Caco-2 (cell line): ENCODE data around the gene PGAP1. TPM values are rescaled to one million over a fixed set of nuclear protein-coding genes. Genes with fewer than 3 reads are reported as not detected.

Experiments
- BruUV-seq: library from RNA; stranded (reverse); fragments of 400-500 nt; replicated peaks from 2 replicates; lab custom pipeline; 2021; lab: Mats Ljungman, UMichigan
- CTCF ChIA-PET: fragments of 300-600 bp; sonication (Branson Sonifier 250); formaldehyde crosslinking; loops from one replicate; lab custom pipeline; 2022; ENCODE audit warnings: antibody characterized with exemption; lab: Charles Lee
- POLR2A ChIA-PET: fragments of 300-600 bp; sonication (Branson Sonifier 250); formaldehyde crosslinking; loops from one replicate; lab custom pipeline; 2022; ENCODE audit warnings: antibody characterized with exemption; lab: Charles Lee
- DNase-seq, 2 experiments: peaks; one replicate each; pipeline versions ENCODE4 v3.0.0 to v3.0.0-alpha.2; 2020 to 2022
- H3K27me3 ChIP-seq: replicated peaks from 2 replicates; pipeline ENCODE4 v1.6.0; 2011; ENCODE audit warnings: low read length; ENCODE audit not compliant: control insufficient read depth, insufficient read depth
- H3K36me3 ChIP-seq: 2 replicates; pipeline ENCODE4 v1.5.1; 2011; ENCODE audit warnings: low read length; ENCODE audit not compliant: control insufficient read depth, insufficient read depth
- H3K4me1 ChIP-seq: fragments of 250-450 bp; sonication (Bioruptor Pico); 2 replicates; pipeline ENCODE4 v1.5.1; 2020; ENCODE audit warnings: mild to moderate bottlenecking
- H3K4me3 ChIP-seq: 2 replicates; pipeline ENCODE4 v1.5.1; 2011; ENCODE audit warnings: low read depth, mild to moderate bottlenecking, control low read depth, low read length
- H3K9me3 ChIP-seq: fragments of 250-450 bp; sonication (Bioruptor Pico); 2 replicates; pipeline ENCODE4 v1.5.1; 2020; ENCODE audit warnings: mild to moderate bottlenecking, moderate library complexity
- H3K27ac Mint-ChIP-seq: one replicate; pipeline ENCODE4 v1.8.0; 2022; ENCODE audit warnings: mixed read lengths; ENCODE audit not compliant: unreplicated experiment
- H3K27me3 Mint-ChIP-seq: one replicate; pipeline ENCODE4 v1.8.0; 2022; ENCODE audit warnings: mixed read lengths; ENCODE audit not compliant: insufficient read depth, unreplicated experiment
- H3K36me3 Mint-ChIP-seq: one replicate; pipeline ENCODE4 v1.8.0; 2022; ENCODE audit warnings: mild to moderate bottlenecking, mixed read lengths; ENCODE audit not compliant: insufficient read depth, unreplicated experiment
- H3K4me1 Mint-ChIP-seq: one replicate; pipeline ENCODE4 v1.8.0; 2022; ENCODE audit warnings: low read depth, mixed read lengths; ENCODE audit not compliant: unreplicated experiment
- H3K4me3 Mint-ChIP-seq: one replicate; pipeline ENCODE4 v1.8.0; 2022; ENCODE audit warnings: mild to moderate bottlenecking, moderate library complexity, mixed read lengths; ENCODE audit not compliant: unreplicated experiment
- H3K9me3 Mint-ChIP-seq: one replicate; pipeline ENCODE4 v1.8.0; 2022; ENCODE audit warnings: mixed read lengths; ENCODE audit not compliant: unreplicated experiment
- intact Hi-C: fragments of 100-400 bp; cut with micrococcal nuclease; formaldehyde crosslinking; loops from one replicate; pipeline ENCODE4 v1.10.0; 2022; ENCODE audit not compliant: unreplicated experiment
- total RNA-seq: library from RNA; stranded (reverse); gene quantifications from 2 replicates; pipeline ENCODE4 v1.2.3, GENCODE V29; 2022
- TF ChIP-seq, protein P1 (sequence below), 2 experiments: fragments of 200-600 bp in 1 of 2; IDR thresholded peaks; 1 replicate in 1 of 2; 2 replicates in 1 of 2; pipeline versions ENCODE4 v1.5.1 to v1.8.0; 2011 to 2022; ENCODE audit warnings: antibody characterized with exemption in 1 of 2, control low read depth in 1 of 2, inconsistent platforms in 1 of 2, low read depth in 1 of 2, low read length in 1 of 2, mild to moderate bottlenecking in 1 of 2, moderate library complexity in 1 of 2; ENCODE audit not compliant: insufficient read depth in 1 of 2, severe bottlenecking in 1 of 2, unreplicated experiment in 1 of 2

Gene PGAP1
- total RNA-seq, 1 experiment from 2014 or later, result 6.4 TPM

DNA sequence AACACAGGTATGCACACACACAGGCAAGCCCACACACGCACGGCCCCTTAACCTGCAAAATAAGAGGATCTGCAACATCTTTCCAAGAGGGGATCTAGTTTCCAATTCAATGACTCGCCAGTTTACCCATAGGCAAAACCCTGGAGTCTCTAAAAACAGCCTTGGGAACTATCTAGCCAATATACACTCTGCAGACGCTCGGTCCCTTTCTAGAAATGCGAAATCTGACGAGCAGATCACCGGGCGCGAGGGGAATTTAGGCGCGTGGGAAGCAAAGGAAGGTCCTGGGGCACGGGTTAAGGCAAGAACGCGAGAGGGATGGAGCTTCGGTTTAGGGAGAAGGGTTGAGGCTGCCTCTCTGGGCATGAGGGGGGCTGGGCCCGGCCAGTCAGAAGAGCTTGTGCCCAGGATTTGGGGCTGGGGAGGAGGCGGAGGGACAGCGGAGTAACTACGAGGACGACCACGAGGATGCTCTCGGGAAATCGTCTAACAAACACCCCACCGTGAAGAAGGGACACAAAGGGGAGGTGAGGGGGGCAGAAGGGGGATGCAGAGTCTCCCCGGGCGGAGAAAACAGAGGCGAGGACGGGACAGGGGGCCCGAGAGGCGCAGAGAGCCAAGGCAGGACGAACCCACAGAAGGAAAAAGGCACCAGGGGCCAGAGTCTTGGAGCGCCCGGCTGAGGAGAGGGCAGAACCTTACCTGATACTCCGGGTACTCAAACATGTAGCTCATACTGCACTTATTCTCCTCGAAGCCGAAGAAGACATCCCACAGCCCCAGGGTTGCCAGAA, 542 bp downstream of the PGAP1 start:
- Mint-ChIP-seq H3K36me3 (peaks cover 13% of the 10 kb centered on the region), H3K27ac (peak overlapping the region; percentile 77), H3K4me3 (peak overlapping the region; percentile 97), H3K4me1 (peaks cover 7% of the 10 kb centered on the region), H3K27me3 (peaks cover 4% of the 10 kb centered on the region), H3K9me3 (no peaks in the 10 kb centered on the region)
- H3K27me3 ChIP-seq, result no peaks in the 10 kb centered on the region
- BruUV-seq, result no TSS peak
- H3K9me3 ChIP-seq, result no peaks in the 10 kb centered on the region
- peaks cover 6% of the 10 kb centered on the region for H3K4me1 ChIP-seq
- peak in 1 of 2 experiments; percentile 8 for DNase-seq
- CTCF ChIA-PET, result interaction anchor here (0.7 kb wide), 1 partner anchor 233 kb away, joined by 4 read pairs; no protein-coding TSS in a partner anchor
- H3K4me3 ChIP-seq, result peak overlapping the region; percentile 85
- no peaks in the 10 kb centered on the region for H3K36me3 ChIP-seq
- intact Hi-C loops, result loop anchor here (10.0 kb wide), 1 partner anchor 291 kb away; the partner anchor contains the start of gene CCDC150
- POLR2A ChIA-PET, result no interaction called here
- TF ChIP-seq, protein P1, sequence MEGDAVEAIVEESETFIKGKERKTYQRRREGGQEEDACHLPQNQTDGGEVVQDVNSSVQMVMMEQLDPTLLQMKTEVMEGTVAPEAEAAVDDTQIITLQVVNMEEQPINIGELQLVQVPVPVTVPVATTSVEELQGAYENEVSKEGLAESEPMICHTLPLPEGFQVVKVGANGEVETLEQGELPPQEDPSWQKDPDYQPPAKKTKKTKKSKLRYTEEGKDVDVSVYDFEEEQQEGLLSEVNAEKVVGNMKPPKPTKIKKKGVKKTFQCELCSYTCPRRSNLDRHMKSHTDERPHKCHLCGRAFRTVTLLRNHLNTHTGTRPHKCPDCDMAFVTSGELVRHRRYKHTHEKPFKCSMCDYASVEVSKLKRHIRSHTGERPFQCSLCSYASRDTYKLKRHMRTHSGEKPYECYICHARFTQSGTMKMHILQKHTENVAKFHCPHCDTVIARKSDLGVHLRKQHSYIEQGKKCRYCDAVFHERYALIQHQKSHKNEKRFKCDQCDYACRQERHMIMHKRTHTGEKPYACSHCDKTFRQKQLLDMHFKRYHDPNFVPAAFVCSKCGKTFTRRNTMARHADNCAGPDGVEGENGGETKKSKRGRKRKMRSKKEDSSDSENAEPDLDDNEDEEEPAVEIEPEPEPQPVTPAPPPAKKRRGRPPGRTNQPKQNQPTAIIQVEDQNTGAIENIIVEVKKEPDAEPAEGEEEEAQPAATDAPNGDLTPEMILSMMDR (IDR thresholded peaks at IDR 0.05; ENCODE audit: insufficient read depth in 1 of 2, low read depth in 1 of 2, low read length in 1 of 2, severe bottlenecking in 1 of 2, unreplicated experiment in 1 of 2), result no peak

DNA sequence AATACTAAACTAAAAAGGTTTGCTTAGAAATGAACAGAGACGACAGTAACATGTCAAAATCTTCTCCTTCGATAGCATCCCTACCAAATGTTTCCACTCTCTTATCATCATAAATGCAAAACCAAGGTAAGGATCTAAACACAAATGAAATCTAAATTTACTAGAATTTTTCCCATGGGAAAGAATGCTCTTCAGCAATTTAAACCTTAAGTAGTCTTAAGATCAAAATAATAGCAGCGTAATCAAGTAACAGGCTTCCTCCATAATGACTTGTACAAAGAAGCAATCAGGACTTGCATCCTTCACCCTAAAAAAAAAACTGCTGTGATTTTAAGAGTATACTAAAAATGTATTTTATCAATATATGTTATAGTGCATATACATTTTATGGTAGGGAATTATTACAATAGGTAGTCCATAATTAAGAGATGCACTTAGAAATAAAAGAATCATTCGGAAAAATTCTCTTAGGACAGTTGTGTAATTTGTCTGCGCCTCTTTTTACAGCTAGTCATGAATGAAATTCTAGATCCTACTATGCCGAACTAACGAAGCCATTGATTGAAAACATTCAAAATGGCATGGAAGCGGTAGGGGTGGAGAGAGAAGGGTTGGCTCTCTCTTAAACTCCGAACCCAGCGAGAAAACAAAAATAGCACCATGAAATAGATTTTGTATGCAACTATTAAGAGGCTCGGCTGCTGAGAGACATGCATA, 1.3 kb downstream of the PGAP1 start:
- no peaks in the 10 kb centered on the region for H3K9me3 Mint-ChIP-seq

DNA sequence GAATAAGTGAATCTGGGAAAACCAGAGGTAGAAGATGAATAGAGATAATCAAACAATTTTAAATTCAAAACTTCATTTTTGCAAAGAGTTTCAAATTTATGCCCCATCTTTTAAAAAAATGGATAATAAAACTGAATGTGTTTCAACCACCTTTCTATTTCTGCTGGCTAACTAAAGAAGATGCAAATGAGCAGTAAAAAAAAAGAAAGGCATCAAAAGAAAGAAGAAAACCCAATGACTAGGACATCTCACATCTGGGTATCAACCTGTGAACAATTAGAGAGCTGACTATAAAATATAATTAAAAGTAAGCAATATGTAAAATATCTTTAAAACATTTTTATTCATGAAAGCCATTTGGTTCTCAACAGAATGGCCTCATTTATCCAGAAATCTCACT, 2.5 kb downstream of the PGAP1 start:
- H3K9me3 Mint-ChIP-seq, result no peaks in the 10 kb centered on the region
- H3K4me3 Mint-ChIP-seq, result no peak overlapping the region
- no peak for DNase-seq
- H3K27me3 ChIP-seq, result no peaks in the 10 kb centered on the region
- H3K27me3 Mint-ChIP-seq, result peaks cover 4% of the 10 kb centered on the region
- peaks cover 6% of the 10 kb centered on the region for H3K4me1 ChIP-seq
- no peaks in the 10 kb centered on the region for H3K36me3 ChIP-seq
- H3K36me3 Mint-ChIP-seq, result peaks cover 13% of the 10 kb centered on the region
- TF ChIP-seq, protein P1 (IDR thresholded peaks at IDR 0.05; ENCODE audit: insufficient read depth in 1 of 2, low read depth in 1 of 2, low read length in 1 of 2, severe bottlenecking in 1 of 2, unreplicated experiment in 1 of 2), result no peak
- intact Hi-C loops, result loop anchor here (10.0 kb wide), 1 partner anchor 289 kb away; the partner anchor contains the start of gene CCDC150
- no peak overlapping the region for H3K4me3 ChIP-seq
- no peaks in the 10 kb centered on the region for H3K9me3 ChIP-seq
- H3K4me1 Mint-ChIP-seq, result peaks cover 7% of the 10 kb centered on the region
- POLR2A ChIA-PET, result no interaction called here
- BruUV-seq, result no TSS peak
- H3K27ac Mint-ChIP-seq, result no peak overlapping the region
- CTCF ChIA-PET, result no interaction called here

More for the DNA sequence above, 1.3 kb downstream of the PGAP1 start:
- peak overlapping the region; percentile 77 for H3K27ac Mint-ChIP-seq
- H3K4me1 ChIP-seq, result peaks cover 6% of the 10 kb centered on the region
- H3K4me1 Mint-ChIP-seq, result peaks cover 7% of the 10 kb centered on the region
- BruUV-seq, result TSS peak; percentile 34
- POLR2A ChIA-PET, result no interaction called here
- peaks cover 13% of the 10 kb centered on the region for H3K36me3 Mint-ChIP-seq
- H3K27me3 ChIP-seq, result no peaks in the 10 kb centered on the region
- intact Hi-C loops, result loop anchor here (10.0 kb wide), 1 partner anchor 290 kb away; the partner anchor contains the start of gene CCDC150
- no peaks in the 10 kb centered on the region for H3K36me3 ChIP-seq
- H3K4me3 ChIP-seq, result peak overlapping the region; percentile 85
- peak overlapping the region; percentile 97 for H3K4me3 Mint-ChIP-seq
- no peak for DNase-seq
- peaks cover 4% of the 10 kb centered on the region for H3K27me3 Mint-ChIP-seq
- CTCF ChIA-PET, result no interaction called here
- TF ChIP-seq, protein P1 (IDR thresholded peaks at IDR 0.05; ENCODE audit: insufficient read depth in 1 of 2, low read depth in 1 of 2, low read length in 1 of 2, severe bottlenecking in 1 of 2, unreplicated experiment in 1 of 2), result no peak
- no peaks in the 10 kb centered on the region for H3K9me3 ChIP-seq
